Measurements from ENCODE around the gene MRPS23. TPM values are rescaled to one million over a fixed set of nuclear protein-coding genes. Genes with fewer than 3 reads are reported as not detected.

MRPS23 gene
- total RNA-seq, 2 donors from 2014 or later, result 55.3 to 65.0 TPM

- Mint-ChIP-seq H3K4me3 (no peak overlapping the region), H3K9me3 (no peaks in the 10 kb centered on the region), H3K36me3 (no peaks in the 10 kb centered on the region), H3K27me3 (peaks cover 9 to 11% of the 10 kb centered on the region in 2 donors), H3K4me1 (ENCODE audit: low read depth in 2 of 2) (no peaks in the 10 kb centered on the region), H3K27ac (no peak overlapping the region)
- no peak for DNase-seq (ENCODE audit: low spot score)
- ATAC-seq, result no peak
These were observed 55.0 kb downstream of the MRPS23 start for GRCh38 chr17:57794841-57795240.

DNA sequence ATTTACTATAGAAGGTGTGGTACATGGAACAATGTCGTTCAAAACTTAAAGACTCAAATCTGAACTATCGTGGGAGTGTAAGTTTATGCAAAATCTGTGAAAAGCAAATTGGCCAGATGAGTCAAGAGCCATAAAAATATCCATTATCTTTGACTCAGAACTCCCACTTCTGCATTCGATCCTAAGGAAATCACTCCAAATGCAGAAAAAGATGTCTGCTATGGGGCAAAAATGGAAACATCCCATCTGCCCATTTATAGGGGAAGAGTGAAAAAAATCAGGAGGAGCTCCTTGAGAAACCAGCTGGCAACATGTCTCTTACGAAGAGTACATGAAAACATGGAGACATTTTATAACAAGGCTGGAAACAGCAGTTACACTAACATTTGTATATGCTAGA, 61.1 kb downstream of the MRPS23 start:
- Mint-ChIP-seq H3K27me3 (peaks cover 19 to 50% of the 10 kb centered on the region in 2 donors), H3K36me3 (no peaks in the 10 kb centered on the region), H3K27ac (no peak overlapping the region), H3K4me3 (no peak overlapping the region), H3K9me3 (no peaks in the 10 kb centered on the region), H3K4me1 (ENCODE audit: low read depth in 2 of 2) (no peaks in the 10 kb centered on the region)
- no peak for ATAC-seq
- no peak for DNase-seq (ENCODE audit: low spot score)

DNA sequence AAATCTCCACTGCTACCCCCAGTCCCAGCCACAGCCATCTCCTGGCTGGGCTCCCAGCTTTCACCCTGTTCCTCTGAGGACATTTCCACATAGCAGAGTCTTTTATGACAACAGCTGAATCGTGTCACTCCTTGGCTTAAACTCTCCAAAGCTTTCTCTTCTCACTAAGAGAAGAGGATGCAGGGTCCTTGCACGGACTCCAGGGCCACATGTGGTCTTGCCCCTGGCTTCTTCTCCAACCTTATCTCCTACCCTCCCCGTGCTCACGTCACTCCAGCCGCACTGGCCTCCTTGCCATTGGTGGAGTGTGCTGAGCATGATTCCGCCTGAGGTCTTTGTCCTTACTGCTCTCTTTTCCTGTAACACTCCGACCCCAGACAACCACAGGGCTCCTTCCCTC, 64.8 kb downstream of the MRPS23 start:
- Mint-ChIP-seq H3K9me3 (no peaks in the 10 kb centered on the region), H3K36me3 (no peaks in the 10 kb centered on the region), H3K27me3 (peaks cover 23 to 43% of the 10 kb centered on the region in 2 donors), H3K27ac (no peak overlapping the region), H3K4me1 (ENCODE audit: low read depth in 2 of 2) (no peaks in the 10 kb centered on the region), H3K4me3 (no peak overlapping the region)
- ATAC-seq, result no peak
- DNase-seq (ENCODE audit: low spot score), result no peak

Other genes starting within 250 kb of the MRPS23 start
- gene CCDC182, start 104.7 kb downstream of the MRPS23 start, total RNA-seq, result not detected
- under 1 TPM in 1 of 2 donors, not detected in 1; 0.19 TPM for gene CUEDC1, start 105.4 kb upstream of the MRPS23 start, total RNA-seq
- 10 to 100 TPM; 29.1 to 31.8 TPM for gene VEZF1, start 138.2 kb upstream of the MRPS23 start, total RNA-seq
- 100 to 1,000 TPM; 327 to 426 TPM for gene SRSF1, start 157.2 kb upstream of the MRPS23 start, total RNA-seq
- gene DYNLL2, start 233.4 kb upstream of the MRPS23 start, total RNA-seq, result 10 to 100 TPM; 27.9 to 37.9 TPM

All from natural killer cell treated with Interleukin-12 subunit alpha and Interleukin-12 subunit beta and Interleukin-15 and Interleukin-18, amount 100 ng/mL, for 72 hours (primary cell).